ENCODE data around the gene GLCCI1.
A peak's percentile ranks its signal among the peaks of the same experiment; 100 is the strongest.
"Not testable (repeated sequence)": the region's sequence is repeated elsewhere in the genome, so short reads cannot be mapped to it uniquely, and the experiment has no call there.

Gene GLCCI1

DNA sequence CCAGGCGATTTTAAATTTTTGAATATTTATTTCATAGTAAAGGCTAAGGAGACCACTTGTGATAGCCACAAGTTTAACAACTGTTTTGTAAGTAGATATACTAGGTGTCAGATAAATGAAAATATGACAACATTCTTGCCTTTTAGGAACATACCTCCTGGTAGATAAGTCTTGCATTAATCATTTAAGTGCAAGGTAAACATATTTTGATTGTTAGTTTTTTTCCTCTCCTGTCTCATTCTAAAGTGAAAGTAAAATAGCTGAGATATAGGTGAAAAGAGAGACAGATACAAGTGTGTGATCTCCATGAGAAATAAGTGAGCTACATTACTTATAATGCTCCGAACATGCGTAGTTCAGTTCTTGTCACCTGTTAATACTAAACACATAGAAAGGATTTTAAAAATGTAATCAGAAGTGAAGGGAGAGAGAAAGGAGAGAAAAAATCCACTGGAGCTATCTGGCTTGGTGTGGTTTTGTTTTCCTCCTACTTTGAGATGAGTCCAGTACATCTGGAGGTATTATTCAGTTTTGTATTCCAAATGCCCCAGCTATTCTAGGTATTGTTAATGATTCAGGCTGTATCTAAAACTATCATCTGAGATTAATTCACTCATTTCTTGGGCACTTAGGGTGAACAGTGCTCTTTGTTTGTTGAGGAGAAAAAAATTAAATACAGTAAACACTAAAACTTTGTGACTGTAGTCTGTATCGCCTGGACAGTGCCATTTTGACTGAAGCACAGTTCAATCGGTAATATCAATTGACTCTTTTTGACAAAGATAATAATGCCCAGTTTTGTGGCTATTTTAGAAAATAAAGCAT is 21.2 kb downstream of the GLCCI1 start:
- no peak for DNase-seq (ENCODE audit: low spot score)

DNA sequence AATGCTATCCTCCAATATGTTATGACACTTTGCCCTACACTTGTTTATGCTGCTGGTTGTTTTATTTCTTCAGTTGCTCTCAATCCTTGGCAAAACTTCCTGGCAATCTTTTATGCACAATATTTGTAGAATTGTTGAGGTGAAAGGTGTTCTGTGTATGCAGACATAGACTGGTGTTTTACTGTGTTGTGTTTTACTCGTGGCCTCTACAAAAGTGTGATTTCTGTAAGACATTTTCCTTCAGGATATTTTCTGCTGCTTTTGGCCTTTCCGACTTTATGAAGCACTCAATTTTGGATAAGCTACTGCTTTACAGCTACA is 21.8 kb downstream of the GLCCI1 start:
- DNase-seq (ENCODE audit: low spot score), result no peak

DNA sequence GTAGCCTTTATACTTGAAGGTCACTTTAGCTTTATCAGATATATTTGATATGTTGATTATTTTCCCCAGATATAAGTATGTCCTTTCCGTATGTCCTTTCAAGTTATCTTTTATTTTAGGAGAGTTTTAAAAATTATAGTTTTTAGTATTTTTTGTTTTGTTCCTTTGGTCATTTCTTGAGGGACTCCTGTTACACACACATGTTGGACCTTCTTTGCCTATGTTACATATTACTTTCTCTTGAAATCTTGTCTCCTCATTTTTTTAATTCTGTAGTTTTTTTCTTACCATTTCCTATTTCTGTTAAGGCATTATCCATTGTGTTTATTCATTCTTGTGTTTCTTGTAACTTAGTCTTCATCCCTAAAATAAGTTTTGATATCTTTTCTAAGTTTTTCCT is 23.9 kb downstream of the GLCCI1 start:
- DNase-seq (ENCODE audit: low spot score), result no peak

DNA sequence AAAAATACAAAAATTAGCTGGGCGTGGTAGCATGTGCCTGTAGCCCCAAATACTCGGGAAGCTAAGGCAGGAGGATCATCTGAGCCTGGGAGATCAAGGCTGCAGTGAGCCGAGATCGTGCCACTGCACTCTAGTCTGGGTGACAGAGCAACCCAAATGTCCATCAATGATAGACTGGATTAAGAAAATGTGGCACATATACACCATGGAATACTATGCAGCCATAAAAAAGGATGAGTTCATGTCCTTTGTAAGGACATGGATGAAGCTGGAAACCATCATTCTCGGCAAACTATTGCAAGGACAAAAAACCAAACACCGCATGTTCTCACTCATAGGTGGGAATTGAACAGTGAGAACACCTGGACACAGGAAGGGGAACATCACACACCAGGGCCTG is 26.8 kb downstream of the GLCCI1 start:
- not testable (repeated sequence) for DNase-seq (ENCODE audit: low spot score)

DNA sequence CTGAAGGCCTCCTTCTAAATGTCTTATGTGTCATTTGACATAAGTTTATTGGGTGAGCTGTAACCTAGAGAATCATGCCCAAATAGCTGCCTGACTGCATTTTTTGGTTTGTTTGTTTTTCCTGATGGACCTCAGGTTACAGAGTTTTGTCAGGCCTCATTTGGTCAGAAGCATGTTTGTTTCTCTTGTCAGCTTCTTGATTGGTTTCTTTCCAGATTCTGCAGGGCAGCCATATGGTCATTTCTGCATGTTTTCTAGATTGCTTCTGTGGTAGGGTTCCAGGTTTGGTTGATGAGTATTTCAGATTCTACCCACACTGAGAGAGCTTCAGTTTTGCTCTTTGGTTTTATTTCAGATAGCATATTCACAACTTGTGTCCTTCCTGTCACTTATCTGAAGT is 28.0 kb downstream of the GLCCI1 start:
- peak; percentile 20 for DNase-seq (ENCODE audit: low spot score)

DNA sequence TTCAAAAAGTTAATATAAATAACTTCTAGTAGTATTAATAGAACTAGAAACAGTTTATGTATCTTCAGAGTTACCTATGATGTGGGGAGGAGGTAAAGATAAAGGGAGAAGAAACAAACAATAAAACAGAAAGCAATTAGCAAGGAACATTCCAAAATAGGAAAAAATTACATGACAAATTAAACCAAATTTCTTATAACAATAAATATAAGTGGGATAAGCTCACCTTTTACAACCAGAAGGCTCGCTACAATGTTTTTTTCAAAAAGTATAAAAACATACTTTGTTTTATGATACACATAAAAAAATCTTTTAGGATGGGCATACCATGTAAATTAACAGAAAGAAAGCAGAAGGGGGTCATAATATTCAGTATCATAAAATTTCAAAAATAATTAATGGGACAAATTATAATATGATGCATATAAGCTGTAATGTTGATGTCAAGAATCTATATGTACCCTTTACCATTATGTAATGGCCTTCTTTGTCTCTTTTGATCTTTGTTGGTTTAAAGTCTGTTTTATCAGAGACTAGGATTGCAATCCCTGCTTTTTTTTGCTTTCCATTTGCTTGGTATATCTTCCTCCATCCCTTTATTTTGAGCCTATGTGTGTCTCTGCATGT is 31.8 kb downstream of the GLCCI1 start:
- DNase-seq (ENCODE audit: low spot score), result no peak

DNA sequence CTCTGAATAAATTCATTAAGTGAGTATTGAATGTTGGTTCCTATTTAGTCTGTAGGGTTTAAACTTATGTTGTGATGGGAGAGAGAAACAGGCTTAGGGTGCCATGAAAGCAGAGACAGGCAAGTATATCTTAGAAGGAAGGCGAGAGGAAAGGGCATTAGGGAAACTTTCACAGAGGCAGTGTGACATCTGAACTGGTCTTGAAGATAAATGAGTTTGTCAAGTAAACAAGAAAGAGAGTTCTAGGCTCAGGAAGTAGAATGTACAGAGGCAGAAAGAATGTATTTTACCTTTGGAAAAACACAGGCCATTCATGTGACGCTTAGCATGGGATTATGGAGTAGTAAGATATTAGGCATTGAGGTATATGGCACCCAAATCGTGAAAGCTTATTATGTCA is 34.5 kb downstream of the GLCCI1 start:
- no peak for DNase-seq (ENCODE audit: low spot score)

DNA sequence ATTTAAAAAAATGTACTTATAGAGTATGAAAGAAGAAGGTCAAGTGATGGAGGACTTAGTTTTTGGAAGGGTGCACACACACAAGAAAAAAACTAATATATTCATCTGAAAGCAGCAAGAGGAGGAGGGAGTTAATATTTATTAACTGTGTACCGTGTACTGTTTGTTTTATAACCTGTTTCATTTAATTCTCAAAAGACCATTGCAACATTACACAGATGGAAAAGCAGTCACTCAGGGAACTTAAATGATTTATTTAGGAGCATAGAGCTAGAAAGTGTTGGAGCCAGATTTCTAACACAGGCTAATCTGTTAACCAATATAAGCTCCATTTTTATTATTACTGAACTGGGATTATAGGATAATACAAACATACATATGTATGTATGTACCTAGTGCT is 36.7 kb downstream of the GLCCI1 start:
- DNase-seq (ENCODE audit: low spot score), result no peak

DNA sequence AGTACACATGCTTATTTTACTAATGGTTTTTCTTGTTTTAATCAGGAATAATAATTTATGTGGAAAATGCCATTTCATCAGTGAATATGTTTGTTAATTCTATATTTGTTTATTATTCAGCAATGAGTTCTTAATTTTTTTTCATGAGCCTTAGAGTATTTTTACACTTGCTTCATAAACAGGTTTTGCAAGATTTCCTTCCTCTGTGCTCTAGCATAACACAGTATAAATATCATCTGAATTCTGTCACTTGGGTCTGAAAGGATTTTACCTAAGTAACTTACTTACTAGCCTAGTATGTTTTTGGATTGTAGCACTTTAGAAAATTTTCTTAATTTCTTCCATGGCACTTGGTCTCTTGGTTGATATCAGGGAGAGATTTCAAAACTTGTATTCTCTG is 45.8 kb downstream of the GLCCI1 start:
- DNase-seq (ENCODE audit: low spot score), result no peak

DNA sequence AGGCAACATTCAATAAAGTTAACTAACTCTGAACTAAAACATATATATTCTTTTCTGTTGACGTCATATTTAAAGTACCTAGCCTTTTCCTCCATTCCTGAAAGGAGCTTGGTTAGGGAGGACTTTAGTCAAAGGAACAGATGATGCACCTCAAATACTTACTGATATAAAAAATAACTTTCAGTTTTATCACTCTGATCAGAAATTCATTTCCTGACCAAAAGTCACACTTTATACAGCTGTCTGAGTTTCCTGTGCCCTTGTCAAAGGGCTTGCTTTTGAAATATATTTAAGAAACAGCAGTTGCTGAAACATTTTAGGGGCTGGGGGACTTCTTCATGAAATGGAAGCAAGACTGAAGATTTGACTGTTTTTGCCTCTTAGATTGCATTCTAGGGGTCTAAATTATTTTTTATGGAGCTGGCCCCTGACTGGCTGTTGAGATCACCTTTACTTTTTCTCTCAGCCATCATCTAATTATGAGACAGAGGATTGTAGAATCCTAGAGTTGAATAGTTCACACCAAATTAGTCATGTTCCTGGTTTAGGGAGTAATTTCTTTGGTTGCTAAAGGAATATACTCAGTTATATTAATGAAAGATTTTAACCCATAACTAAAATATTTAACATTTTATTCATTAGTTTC is 46.6 kb downstream of the GLCCI1 start:
- no peak for DNase-seq (ENCODE audit: low spot score)

DNA sequence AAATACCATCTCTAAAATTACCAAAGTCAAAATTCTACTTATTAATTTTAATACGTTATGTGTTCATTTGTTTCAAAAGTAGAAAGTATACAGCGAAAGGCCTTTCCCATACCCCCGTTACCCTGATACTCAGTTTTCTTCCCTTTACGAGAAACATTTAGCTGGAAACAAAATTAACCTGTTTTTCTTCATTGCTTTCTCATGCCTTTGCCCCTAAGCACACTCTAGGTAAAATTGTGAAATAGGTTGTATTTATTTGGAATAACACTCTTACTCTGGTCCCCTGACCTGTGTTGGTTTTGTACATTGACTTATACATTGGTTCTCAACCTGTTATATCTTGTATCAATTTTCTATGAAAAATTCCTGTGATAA is 47.1 kb downstream of the GLCCI1 start:
- no peak for DNase-seq (ENCODE audit: low spot score)

DNA sequence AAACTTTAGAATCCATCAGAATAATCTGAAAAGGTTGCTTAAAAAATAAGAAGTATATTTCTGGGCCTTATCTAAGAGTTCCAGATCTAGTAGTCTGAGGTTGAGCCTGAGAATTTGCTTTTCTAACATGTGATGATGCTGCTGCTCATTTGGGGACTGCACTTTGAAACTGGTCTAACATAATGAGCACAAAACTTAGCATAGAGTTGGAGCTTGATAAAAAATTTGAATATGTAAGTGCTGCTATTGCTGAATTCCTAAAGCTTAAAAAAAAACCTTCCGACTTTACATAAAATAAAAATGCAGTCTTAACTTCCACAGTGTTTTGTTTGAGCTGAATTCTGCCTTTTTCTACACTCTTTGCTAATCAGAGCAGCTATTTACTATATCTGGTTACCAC is 48.8 kb downstream of the GLCCI1 start:
- no peak for DNase-seq (ENCODE audit: low spot score)

DNA sequence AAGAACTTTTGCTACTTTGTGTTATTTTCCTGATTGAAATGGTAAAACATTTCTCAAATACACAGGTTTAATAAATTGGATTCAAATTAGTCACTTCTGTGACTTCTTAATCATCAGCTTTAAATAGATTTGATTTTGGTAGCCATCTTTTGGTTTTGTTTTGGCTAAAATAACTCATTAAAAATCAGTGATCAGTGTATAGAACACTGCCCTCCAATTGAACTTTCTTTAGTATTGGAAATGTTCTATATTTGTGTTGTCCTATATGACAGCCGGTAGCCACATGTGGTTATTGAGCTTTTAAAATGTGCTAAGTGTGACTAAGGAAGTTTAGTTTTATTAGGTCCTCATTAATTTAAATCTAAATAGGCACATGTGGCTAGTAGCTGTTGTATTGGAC is 50.4 kb downstream of the GLCCI1 start:
- DNase-seq (ENCODE audit: low spot score), result no peak

DNA sequence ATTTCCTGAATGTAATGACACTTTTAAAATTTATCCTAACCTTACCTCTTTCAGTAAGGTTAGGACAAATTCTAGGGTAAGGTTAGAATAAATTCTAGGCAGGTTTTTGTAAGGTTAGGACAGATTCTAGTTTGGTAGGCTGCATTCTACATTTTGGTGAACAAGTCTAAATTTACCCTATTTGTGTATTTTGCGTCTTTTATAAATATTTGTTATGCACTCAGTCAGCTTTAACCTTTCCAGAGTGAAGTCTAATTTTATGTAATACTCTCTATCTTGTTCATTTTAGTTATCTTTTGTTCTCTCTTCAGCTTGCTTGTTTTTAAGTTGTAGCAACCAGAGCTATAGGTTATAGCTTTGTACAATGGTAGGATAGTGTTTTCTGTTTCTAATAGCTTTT is 54.0 kb downstream of the GLCCI1 start:
- no peak for DNase-seq (ENCODE audit: low spot score)

DNA sequence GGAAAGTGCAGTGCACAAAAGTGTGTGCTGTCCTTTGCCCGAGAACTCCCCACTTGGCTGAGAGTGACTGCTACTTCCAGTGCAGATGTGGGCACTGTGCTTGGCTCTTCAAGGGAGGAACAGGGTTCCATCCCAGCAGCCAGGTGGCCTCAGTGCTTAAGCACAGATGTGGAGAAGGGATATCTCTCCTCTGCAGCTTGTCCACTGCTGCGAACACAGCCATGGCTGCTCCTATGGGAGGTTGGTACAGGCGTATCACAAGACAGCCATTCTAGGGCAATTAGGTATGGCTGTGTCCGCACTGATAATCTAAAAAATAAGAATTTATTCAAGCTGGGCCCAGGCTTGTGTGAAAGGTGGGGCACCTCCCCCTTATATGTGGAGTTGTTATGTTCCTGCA is 66.6 kb downstream of the GLCCI1 start:
- DNase-seq (ENCODE audit: low spot score), result no peak

DNA sequence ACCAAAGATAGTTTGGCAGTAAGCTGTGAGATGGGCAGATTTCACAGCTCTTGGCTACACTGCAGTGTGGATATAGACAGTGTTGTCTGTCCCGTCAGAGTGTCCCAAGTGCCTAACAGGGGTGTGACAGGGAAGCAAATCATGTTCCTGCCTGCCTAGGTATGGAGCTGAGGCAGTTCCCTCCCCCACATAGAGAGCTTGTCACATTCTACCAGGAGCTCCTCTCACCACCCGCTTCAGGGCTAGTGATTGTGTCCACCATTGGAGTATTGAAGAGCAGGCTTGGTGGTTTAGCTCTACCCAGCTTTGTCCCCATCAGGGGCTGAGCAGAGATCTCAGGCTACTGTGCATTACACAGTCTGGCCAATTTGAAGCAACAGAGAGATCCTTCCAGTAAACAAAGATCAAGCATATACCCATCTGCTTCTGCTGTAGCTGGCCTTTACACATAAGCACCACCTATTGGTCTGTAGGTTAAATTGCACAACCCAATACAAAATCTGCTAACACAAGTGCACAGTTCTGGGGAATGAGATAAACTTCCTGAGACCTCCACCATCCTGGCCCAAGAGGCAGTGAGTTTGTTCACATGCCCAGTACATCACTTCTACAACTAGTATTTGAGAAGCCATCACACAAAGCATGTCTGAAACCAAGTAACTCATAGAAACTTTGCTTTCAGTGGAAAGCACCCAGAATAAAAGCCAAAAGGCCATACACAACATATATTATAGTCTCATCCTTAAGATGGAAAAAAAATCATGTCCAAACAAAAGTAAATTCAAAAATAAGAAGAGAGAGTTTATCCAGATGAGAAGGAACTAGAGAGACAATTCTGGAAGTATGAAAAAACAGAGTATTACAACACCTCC is 67.3 kb downstream of the GLCCI1 start:
- DNase-seq (ENCODE audit: low spot score), result peak; percentile 27

DNA sequence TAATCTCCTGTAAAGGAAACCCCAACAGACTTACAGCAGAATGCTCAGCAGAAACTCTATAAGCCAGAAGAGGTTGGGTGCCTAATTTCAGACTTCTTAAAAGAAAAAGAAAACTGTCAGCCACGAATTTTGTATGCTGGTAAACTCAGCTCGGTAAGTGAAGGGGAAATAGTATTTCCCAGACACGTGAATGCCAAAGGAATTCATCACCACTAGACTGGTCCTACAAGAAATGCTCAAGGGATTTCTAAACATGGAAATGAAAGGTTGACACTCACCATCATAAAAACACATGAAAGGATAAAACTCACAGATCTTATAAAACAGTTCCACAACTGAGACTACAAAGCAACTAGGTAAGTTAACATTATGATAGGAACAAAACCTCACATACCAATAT is 68.6 kb downstream of the GLCCI1 start:
- no peak for DNase-seq (ENCODE audit: low spot score)

DNA sequence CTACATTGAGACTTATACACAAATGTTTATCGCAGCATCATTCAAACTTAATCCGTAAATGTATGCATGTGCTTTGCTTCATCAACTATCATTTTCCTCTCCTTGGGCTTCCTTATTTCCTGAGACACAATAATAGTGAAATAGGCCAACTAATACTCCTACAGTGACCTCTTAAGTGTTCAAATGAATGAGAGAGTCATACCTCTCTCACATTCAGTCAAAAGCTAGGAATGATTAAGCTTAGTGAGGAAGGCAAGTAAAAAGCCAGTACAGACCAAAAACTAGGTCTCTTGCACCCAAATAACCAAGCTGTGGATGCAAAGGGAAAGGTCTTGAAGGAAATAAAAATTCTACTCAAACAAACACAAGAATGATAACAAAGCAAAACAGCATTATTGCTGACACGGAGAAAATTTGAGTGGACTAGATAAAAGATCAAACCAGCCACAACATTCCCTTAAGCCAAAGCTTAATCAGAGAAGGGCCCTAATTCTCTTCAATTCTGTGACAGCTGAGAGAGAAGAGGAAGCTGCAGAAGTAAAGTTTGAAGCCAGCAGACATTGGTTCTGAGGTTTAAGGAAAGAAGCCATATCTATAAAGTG is 72.3 kb downstream of the GLCCI1 start:
- DNase-seq (ENCODE audit: low spot score), result no peak

DNA sequence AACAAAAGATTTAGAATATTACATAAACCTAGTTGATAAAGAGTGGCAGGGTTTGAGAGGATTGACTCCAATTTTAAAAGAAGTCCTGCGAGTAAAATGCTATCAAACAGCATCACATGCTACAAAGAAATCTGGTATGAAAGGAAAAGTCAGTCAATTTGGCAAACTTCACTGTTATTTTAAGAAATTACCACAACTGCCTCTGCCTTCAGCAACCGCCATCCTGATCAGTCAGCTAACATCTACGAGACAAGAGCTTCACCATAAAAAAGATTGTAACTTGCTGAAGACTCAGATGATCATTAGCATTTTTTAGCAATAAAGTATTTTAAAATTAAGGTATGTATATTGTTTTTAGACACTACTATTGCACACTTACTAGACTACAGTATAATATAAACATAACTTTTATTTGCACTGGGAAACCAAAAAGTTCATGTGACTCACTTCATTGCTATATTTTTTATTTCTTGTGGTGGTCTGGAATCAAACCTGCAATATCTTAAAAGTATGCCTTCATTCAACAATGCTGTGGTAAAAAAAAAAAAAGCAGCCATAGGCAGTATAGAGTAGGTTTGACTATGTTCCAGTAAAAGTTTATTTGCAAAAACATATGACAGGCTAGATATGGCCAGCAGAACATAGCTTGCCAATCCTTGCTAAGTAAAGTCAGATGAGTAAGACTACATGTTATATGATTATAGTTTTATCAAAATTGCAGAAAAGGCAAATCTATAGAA is 74.4 kb downstream of the GLCCI1 start:
- no peak for DNase-seq (ENCODE audit: low spot score)

DNA sequence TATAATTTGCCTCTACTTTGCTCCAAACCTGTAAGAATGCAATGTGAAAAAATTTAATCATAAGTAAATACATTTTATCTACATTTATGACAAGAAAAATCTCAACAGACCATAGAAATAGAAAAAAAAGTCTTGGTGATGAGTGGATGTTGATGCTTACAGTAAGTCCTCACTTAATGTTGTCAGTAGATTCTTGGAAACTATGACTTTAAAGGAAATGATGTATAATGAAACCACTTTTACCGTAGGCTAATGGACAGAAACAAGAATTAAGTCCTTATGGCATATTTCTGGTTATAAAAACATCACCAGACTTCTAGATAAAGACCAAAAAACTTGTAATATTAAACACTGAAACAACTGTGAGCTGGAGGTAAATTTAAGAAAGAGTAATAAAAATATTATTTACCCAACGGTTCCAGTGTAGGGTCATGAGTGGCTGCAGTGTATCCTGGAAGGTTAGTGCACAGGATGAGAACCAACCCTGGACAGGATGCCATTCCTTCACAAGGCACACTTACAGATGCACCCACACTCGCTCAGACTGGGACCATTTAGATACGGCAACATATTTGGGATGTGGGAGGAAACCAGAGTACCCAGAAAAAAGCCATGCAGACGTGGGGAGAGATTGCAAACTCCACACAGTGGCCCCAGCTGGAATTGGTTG is 76.3 kb downstream of the GLCCI1 start:
- no peak for DNase-seq (ENCODE audit: low spot score)

DNA sequence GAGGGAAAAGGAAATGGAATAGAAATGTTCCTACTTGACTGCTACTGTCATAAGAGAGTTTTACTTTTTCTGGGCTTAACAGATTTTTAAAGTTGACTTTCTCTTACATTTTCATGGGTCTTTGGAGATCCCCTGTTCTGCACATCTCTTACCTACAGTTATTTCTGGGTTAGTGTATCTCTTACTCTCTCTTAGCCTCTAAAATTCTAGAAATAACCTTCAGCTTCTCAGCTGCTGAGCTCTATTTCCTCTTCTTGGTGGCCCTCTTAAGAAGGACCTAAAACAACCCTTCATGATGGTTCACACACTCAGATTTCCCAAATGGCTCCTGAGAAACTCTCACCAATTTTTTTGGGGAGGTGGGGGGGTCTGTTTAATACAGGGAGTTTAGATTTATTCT is 79.5 kb downstream of the GLCCI1 start:
- not testable (repeated sequence) for DNase-seq (ENCODE audit: low spot score)

Data from AG08395 (cell line).